ENCODE measurements around the gene MYCL.

Gene MYCL

DNA sequence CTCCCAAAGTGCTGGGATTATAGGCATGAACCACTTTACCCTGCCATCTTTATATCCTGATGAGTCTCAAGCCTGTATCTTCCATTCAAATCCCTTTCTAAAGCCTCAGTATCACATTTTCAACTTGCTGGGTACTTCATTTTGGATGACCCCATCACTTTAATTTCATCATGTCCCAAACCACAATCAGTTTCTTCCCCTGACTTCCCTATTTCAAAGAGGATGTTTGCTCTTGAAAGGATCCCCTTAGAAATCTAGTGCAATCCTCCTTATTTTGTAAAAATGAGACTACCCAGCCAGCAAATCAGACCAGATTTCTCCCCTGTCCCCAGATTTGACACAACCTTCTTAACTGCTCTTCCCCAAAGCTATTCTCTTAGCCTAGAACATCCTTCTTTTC lies 11.4 kb downstream of the MYCL start:
- H3K4me3 ChIP-seq (replicated peaks; ENCODE audit: low read depth, low read length): no peak overlapping the region
- no peak for DNase-seq (ENCODE audit: extremely low read depth, low read depth)
- TF ChIP-seq, protein P1, sequence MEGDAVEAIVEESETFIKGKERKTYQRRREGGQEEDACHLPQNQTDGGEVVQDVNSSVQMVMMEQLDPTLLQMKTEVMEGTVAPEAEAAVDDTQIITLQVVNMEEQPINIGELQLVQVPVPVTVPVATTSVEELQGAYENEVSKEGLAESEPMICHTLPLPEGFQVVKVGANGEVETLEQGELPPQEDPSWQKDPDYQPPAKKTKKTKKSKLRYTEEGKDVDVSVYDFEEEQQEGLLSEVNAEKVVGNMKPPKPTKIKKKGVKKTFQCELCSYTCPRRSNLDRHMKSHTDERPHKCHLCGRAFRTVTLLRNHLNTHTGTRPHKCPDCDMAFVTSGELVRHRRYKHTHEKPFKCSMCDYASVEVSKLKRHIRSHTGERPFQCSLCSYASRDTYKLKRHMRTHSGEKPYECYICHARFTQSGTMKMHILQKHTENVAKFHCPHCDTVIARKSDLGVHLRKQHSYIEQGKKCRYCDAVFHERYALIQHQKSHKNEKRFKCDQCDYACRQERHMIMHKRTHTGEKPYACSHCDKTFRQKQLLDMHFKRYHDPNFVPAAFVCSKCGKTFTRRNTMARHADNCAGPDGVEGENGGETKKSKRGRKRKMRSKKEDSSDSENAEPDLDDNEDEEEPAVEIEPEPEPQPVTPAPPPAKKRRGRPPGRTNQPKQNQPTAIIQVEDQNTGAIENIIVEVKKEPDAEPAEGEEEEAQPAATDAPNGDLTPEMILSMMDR (IDR thresholded peaks at IDR 0.05; ENCODE audit: low read depth, low read length, missing control alignments): no peak

DNA sequence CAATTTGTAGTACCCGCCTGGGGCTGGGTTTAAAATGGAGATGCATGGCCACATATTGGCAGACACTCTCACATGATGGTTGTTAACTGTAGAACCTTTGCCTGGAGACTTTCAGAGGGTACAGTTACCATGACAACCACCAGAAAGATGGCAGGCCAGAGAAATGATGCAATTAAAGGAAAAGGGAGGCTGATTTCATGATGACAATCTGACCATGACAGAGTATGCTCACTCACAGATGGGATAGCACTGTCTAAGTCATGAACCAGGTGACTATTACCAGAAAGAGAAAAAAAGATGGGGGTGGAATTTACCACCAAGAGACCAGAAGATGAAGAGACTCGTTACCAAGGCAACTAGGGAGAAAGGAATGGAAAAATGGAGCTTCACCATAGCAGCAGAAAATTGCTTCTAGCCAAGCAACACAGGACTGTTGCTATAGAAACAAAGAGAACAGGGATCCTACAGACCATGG lies 14.9 kb downstream of the MYCL start:
- no peak for DNase-seq (ENCODE audit: extremely low read depth, low read depth)
- no peak overlapping the region for H3K4me3 ChIP-seq (replicated peaks; ENCODE audit: low read depth, low read length)
- TF ChIP-seq, protein P1 (IDR thresholded peaks at IDR 0.05; ENCODE audit: low read depth, low read length, missing control alignments): no peak

DNA sequence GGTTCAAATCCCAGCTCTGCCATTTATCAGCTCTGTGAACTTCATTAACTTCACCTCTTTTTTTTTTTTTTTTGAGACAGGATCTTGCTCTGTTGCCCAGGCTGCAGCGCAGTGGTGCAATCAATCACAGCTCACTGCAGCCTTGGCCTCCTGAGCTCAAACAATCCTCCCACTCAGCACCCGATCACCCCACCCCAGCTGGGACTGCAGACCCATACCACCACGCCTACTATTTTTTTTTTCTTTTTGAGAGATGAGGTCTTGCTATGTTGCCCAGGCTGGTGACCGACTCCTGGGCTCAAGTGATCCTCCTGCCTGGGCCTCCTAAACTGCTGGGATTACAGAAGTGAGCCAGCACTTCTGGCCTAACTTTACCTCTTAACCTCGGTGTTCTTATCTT lies 16.2 kb downstream of the MYCL start:
- TF ChIP-seq, protein P1 (IDR thresholded peaks at IDR 0.05; ENCODE audit: low read depth, low read length, missing control alignments): no peak
- no peak for DNase-seq (ENCODE audit: extremely low read depth, low read depth)
- H3K4me3 ChIP-seq (replicated peaks; ENCODE audit: low read depth, low read length): no peak overlapping the region

DNA sequence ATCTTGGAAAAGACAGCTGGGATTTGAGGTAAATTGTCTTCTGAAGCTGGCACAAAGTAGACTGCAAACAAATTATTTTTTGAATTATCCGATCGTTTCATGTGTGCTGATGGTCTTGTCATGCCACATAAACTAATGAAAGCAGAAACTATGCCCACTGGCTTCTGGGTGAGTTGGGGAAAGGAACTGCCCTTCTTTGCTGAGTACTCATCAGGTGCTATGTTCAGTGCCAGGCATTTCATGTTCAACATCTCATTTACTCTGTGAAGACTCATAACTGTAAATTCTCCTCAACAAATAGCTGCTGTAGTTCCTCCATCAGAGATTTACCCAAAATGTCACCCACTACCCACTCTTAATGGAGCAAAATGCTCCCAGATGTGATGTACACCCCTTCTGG lies 19.6 kb downstream of the MYCL start:
- TF ChIP-seq, protein P1 (IDR thresholded peaks at IDR 0.05; ENCODE audit: low read depth, low read length, missing control alignments): no peak
- no peak for DNase-seq (ENCODE audit: extremely low read depth, low read depth)
- peak overlapping the region; percentile 75 for H3K4me3 ChIP-seq (replicated peaks; ENCODE audit: low read depth, low read length)

DNA sequence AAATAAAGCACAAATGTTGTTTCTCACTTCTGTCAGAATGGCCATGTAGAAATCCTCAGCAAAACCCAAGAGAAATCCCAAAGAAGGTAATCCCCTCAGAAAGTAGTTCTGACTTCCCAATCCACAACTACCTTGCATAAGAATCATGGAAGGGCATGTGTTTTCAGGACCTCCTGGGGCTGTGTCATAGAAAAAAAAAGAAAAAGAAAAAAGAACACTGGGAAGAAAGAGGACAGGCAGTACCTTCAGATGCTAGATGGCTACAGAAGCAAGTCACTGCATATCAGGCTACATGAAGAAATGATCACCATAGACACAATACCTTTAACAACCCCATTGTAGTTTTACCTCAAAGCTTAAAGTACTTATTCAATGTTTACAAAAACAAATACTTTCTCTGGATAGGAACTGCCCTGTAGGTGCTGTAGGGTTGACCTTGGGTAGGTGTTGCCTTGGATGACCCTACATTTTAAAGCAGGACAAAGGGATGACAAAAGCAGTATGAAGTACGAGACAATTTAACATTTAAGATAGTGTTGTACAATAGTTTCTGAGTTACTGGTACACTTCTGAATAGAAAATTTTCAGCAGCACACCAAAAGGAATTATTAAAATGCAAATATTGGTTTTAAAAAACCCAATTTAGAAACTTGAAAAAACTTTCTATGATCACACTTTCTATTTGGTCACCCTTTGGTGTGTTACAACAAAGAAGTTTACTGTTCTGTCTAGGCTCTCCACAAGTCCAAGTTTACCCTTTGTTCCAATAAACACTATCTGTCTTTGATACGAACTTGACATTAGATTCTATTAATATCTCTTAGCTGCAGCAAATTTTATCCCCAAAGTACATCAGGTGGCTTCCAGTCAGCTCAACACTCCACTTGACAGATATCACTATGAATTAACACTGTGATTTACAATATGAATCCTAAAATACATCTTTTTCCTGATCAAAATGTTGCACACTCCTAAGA lies 23.4 kb downstream of the MYCL start:
- no peak overlapping the region for H3K4me3 ChIP-seq (replicated peaks; ENCODE audit: low read depth, low read length)
- no peak for DNase-seq (ENCODE audit: extremely low read depth, low read depth)
- TF ChIP-seq, protein P1 (IDR thresholded peaks at IDR 0.05; ENCODE audit: low read depth, low read length, missing control alignments): no peak

DNA sequence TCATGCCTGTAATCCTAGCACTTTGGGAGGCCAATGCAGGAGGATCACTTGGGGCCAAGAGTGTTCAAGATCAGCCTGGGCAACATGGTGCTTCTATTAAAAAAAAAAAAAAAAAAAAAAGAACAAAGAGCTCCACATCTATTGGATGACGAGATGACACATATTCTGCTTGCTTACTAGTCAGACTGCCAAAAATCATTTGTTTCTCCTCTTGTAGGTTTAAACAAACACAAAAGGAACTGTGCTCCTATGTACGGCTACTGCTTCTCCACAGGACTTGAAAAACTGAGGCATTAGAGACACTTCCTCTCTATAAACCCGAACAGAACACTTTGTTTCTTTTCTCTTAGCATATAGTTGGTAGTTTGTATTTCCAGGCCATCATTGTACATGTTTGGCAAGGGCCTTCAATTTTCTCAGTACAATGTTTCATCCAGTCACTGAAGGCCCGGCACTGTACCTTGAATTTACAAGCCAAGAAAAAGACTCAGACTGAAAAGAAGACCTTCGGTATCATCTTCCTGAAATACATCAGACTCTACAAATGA lies 24.4 kb downstream of the MYCL start:
- DNase-seq (ENCODE audit: extremely low read depth, low read depth): no peak
- no peak overlapping the region for H3K4me3 ChIP-seq (replicated peaks; ENCODE audit: low read depth, low read length)
- TF ChIP-seq, protein P1 (IDR thresholded peaks at IDR 0.05; ENCODE audit: low read depth, low read length, missing control alignments): no peak

All from HFF-Myc (cell line).